Omental fat pad (tissue), 4 donors: ENCODE results near the gene RPSA. TPM values are rescaled to one million over a fixed set of nuclear protein-coding genes. Genes with fewer than 3 reads are reported as not detected.

Source experiments
- ATAC-seq: fragments of 150-250 bp; one replicate; pipeline ENCODE4 v1.9.1; 2016; ENCODE audit warnings: mild to moderate bottlenecking, moderate library complexity; ENCODE audit not compliant: low FRiP score
- DNase-seq: peaks from one replicate; pipeline ENCODE4 v3.0.0-alpha.2; 2019; ENCODE audit warnings: low spot score
- CTCF ChIP-seq, 3 donors: fragments of 450-650 bp; IDR thresholded peaks; one replicate each; pipeline ENCODE4 v1.5.1; 2016 to 2017; ENCODE audit warnings: antibody characterized with exemption in 3 of 3, mild to moderate bottlenecking in 3 of 3, moderate library complexity in 2 of 3
- total RNA-seq, 4 donors: library from RNA; depleted of rRNA; stranded (reverse); fragments of >200 nt; gene quantifications; one replicate each; pipeline ENCODE4 v1.1.0, GENCODE V29; 2016

Gene RPSA
- total RNA-seq, 4 donors from 2014 or later = 890 to 1,192 (median 1,008) TPM

DNA sequence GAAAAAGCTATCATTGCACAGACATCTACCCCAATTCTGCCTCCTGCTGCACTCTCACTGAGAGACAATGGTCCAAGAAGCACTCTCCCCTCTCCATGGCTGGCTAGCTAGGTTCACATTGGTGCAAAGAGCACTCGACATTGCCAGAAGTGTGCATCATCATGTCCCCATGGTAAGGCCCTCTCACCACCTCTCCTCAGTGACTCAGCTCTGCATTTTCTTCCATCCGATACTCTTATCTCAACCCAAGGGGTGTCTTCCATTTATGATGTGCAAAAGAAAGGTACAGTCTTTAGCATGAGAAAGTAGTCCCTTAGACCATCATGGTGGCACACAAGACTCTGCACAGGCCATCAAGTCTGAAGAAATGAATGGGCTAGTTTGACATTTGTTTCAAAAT, 14.0 kb downstream of the RPSA start:
- ATAC-seq (no peak), DNase-seq (no peak)
- no peak for TF ChIP-seq CTCF (IDR thresholded peaks at IDR 0.05)

- TF ChIP-seq CTCF (IDR thresholded peaks at IDR 0.05) = no peak
- DNase-seq (no peak), ATAC-seq (no peak)
These were observed 17.0 kb downstream of the RPSA start for GRCh38 chr3:39423436-39423970.

DNA sequence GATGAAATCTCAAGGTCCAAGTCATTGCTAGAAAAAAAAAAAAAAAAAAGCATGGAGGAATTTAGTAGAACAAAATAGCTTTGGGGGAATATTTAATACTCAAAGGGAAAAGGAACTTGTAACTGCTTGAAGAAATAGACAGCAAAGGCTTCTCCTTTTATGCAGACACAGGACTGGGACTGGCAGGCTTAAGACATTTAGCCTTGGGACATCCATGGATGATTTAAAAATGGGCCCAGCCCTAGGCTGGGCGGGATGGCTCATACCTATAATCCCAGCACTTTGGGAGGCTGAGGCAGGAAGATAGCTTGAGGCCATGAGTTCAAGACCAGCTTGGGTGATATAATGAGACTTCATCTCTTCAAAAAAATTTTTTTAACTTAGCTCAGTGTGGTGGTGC, 19.8 kb downstream of the RPSA start:
- no peak for DNase-seq
- TF ChIP-seq CTCF (IDR thresholded peaks at IDR 0.05) = no peak
- ATAC-seq = no peak

DNA sequence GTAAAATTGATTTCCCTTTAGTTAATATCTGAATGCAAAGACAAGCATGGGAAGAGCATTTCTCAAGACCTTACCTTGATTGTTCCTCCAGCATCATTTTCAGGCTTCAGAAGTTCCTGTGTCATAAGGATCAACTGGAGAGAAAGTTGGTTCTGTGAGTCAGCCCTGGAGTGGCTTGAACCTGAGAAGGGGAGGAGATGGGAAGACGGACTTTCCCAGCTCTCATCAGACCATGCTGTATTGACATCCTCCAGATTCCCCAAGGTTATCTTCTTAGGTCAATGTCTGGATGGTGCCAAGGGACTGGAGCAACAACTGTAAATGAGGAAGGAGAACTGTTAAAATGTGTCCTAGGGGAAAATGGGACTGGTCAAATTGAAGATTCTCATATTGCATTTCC, 21.0 kb downstream of the RPSA start:
- no peak for ATAC-seq
- no peak for TF ChIP-seq CTCF (IDR thresholded peaks at IDR 0.05)
- DNase-seq = no peak

DNA sequence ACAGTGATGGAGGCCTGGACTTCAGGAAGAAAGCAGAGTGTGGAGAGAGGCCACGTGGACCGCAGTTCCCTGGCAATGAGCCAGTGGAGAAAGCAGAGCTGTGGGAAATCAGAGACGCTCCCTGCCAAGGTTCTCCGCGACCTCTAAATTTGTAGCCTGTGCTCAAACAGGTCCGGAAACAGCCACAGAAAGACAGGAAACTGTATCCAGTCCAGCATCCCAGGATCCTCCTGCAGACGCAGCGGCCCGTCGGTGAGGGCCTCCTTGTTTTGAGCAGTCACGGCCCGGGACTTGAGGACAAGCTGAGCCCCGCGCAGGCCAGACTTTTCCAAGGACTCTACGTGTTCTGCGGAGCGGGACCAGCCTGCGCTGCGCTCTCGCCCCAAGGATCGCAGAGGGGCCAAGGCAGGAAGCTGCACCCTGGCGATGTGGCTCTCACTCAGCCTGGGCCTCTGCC, 22.3 kb downstream of the RPSA start:
- TF ChIP-seq CTCF (IDR thresholded peaks at IDR 0.05) = no peak
- DNase-seq (no peak), ATAC-seq (no peak)

- DNase-seq (no peak), ATAC-seq (no peak)
- no peak for TF ChIP-seq CTCF (IDR thresholded peaks at IDR 0.05)
These were observed 22.9 kb downstream of the RPSA start for GRCh38 chr3:39429466-39429865.

GRCh38 chr3:39432342-39432741, 25.8 kb downstream of the RPSA start:
- DNase-seq (no peak), ATAC-seq (no peak)
- no peak for TF ChIP-seq CTCF (IDR thresholded peaks at IDR 0.05)
